ENCODE data around the gene NABP1.

DNA sequence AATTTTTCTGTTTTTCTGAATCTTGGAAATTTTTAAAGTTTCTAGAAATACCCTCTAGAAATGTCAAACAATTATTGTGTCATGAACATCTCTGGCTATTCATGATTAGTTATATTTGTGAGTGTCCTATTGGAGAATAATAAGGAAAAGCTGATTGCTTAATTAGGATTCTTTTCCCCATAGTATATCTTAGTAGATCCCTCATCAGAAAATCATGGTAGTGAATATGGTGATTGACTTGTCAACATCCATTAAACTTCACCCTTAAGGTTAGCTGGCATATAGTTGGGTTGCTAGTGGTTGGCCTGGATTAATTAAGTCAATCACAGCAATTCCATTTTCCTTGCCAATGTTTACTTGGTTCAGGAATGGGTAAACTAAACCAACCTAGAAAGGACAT is 18.7 kb upstream of the NABP1 start:
- no peak for TF ChIP-seq CTCF (IDR thresholded peaks at IDR 0.05)
- no peak for TF ChIP-seq ZNF121 (CRISPR knock-in tag; IDR thresholded peaks at IDR 0.05)
- TF ChIP-seq, protein P1, sequence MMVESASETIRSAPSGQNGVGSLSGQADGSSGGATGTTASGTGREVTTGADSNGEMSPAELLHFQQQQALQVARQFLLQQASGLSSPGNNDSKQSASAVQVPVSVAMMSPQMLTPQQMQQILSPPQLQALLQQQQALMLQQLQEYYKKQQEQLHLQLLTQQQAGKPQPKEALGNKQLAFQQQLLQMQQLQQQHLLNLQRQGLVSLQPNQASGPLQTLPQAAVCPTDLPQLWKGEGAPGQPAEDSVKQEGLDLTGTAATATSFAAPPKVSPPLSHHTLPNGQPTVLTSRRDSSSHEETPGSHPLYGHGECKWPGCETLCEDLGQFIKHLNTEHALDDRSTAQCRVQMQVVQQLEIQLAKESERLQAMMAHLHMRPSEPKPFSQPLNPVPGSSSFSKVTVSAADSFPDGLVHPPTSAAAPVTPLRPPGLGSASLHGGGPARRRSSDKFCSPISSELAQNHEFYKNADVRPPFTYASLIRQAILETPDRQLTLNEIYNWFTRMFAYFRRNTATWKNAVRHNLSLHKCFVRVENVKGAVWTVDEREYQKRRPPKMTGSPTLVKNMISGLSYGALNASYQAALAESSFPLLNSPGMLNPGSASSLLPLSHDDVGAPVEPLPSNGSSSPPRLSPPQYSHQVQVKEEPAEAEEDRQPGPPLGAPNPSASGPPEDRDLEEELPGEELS (CRISPR knock-in tag; IDR thresholded peaks at IDR 0.05), result no peak
- no peak for TF ChIP-seq ZNF317 (CRISPR knock-in tag; IDR thresholded peaks at IDR 0.05; ENCODE audit: borderline replicate concordance, low read depth)
- no peak for TF ChIP-seq RORB (CRISPR knock-in tag; IDR thresholded peaks at IDR 0.05)
- TF ChIP-seq PREB (CRISPR knock-in tag; IDR thresholded peaks at IDR 0.05; ENCODE audit: borderline replicate concordance), result no peak
- TF ChIP-seq ZNF232 (CRISPR knock-in tag; IDR thresholded peaks at IDR 0.05), result no peak
- no peak for TF ChIP-seq ATF3 (CRISPR knock-in tag; conservative IDR thresholded peaks at IDR 0.05)
- TF ChIP-seq FOXP1 (CRISPR knock-in tag; IDR thresholded peaks at IDR 0.05; ENCODE audit: borderline replicate concordance), result no peak
- TF ChIP-seq SP1 (CRISPR knock-in tag; conservative IDR thresholded peaks at IDR 0.05), result no peak
- no peak for TF ChIP-seq TP53 (CRISPR knock-in tag; IDR thresholded peaks at IDR 0.05)
- no peak for TF ChIP-seq ETV6 (CRISPR knock-in tag; IDR thresholded peaks at IDR 0.05)
- TF ChIP-seq MAX (CRISPR knock-in tag; IDR thresholded peaks at IDR 0.05), result no peak

Measured in WTC11 (cell line).